Germinal center (tissue), 1 donor: ENCODE data around the gene HACD3.
A peak's percentile ranks its signal among the peaks of the same experiment; 100 is the strongest.
"Not testable (repeated sequence)": the region's sequence is repeated elsewhere in the genome, so short reads cannot be mapped to it uniquely, and the experiment has no call there.

Experiments used
- DNase-seq: peaks from one replicate; pipeline ENCODE4 v3.0.0; 2012; ENCODE audit warnings: mixed read lengths, low spot score

The HACD3 gene

DNA sequence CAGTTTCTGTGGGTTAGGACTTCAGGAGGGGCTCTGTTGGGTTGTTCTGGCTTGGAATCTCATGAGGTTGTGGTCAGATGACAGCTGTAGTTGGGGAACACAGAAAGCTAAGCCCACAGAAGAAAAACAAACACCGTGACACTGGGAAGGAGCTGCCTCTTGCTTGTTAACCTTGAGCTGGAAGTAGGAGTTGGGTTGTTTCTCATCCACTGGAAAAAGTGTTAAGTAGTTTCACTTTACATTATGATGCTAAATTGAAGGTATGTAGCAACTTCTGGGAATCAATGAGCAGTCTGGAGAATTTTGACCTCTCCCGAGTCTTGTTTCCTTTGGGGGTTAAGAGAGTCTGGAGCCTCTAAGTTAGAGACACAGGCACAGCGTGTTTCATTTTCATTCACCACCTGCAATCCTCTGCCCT is 20.4 kb downstream of the HACD3 start:
- DNase-seq = no peak

DNA sequence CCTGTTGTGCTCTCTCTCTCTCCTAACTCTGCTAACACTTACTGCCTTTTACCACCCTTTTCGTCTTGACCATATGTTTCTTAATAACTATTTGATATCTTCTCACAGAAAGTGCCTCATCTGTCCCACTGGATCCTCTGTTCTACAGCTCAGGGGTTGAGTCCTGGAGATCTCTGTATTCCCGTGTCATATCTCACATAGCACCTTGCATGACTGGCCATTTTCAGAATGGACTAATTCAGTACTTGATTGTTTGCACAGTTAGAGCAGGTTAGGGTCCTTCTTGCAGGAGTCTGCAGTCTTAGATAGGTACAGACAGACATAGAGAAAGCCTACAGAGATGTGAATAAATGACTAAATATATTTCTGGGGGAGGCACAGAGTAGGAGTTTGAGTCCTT is 20.9 kb downstream of the HACD3 start:
- DNase-seq = no peak

DNA sequence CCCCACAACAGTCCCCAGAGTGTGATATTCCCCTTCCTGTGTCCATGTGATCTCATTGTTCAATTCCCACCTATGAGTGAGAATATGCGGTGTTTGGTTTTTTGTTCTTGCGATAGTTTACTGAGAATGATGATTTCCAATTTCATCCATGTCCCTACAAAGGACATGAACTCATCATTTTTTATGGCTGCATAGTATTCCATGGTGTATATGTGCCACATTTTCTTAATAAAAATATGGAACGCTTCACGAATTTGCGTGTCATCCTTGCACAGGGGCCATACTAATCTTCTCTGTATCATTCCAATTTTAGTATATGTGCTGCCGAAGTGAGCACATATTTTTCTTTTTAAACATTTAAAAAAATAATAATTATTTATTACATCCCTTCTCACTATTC is 22.6 kb downstream of the HACD3 start:
- DNase-seq = not testable (repeated sequence)

DNA sequence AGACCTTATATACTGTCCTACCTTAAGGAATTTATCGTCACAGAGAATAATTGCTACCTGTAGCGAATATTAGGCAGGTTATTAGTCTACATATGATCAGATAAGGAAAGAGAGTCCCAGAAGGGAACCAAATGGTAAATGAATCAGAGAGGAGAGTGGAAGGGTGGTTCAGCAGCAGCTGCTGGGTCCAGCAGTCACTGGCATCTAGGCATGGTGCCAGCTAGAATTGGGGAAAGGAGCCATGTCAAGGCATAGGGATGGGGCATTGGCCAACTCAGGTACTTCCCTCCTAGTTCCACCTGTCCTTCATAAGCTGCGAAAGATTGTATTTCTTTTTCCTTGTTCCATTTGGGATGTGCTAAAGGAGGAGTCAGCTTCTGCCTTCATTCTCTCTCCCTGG is 23.4 kb downstream of the HACD3 start:
- no peak for DNase-seq

DNA sequence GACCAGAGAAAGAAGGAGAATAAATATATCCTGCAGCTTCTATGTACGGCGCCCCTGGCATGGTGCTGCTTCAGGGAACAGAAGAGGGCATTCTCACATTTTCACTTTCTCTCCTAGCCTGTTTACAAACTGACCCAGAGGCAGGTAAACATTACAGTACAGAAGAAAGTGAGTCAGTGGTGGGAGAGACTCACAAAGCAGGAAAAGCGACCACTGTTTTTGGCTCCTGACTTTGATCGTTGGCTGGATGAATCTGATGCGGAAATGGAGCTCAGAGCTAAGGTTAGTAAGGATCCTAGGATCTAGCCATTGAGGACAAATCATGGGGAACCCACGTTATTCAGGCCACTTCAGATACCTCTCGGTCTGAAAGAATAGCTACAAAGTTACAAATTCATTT is 26.4 kb downstream of the HACD3 start:
- DNase-seq = no peak

DNA sequence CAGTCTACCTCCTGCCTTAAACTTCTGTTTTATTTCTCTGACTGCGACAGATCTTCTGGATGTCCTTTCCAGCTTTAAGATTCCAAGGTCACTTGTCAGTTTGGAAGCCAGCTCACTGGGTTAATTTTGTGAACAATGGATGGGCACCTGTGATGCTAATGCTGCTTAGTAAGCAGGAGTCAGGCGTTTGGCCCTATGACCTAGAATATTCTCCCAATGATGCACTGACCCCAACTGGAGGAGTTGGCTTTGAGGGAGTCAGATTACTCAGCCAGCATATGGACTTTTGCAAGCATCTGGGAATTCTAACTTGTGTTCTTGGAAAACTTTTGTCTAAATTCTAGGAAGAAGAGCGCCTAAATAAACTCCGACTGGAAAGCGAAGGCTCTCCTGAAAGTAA is 28.1 kb downstream of the HACD3 start:
- DNase-seq = no peak

DNA sequence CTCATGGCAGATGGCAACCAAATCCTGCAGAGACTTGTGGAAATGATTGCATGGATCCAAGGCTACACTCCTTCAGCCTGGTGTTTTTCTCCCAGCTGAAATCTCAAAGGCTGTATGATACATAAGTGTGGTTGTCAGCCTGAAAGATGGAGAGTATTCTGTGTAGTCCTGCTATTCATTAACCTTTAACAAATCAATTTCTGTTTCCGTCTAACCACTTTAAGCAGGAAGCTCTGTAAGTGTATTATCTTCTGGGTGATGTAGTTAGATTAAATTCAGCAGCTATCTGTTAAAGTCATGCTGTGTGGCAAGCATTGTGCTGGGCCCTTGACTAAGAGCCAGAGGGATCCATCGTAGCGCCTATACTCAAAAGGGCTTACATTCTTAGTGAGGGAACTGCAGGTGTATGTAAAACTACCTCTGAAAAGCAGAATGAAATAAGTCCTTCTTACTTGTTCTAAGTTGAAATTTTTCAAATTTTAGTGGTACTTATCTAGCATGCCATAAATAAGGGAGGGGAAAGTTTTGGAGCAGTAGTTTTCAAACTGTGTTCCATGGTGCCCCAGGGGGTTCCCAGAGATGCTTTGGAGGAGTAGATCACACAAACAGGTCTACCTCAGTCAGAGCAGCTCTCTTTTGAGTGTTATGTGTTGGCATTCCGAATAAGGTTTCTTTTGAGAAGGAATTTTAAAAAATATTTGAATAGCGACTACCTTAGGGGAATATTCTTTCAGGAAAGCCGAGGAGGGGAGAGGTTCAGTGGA is 28.9 kb downstream of the HACD3 start:
- DNase-seq = no peak

DNA sequence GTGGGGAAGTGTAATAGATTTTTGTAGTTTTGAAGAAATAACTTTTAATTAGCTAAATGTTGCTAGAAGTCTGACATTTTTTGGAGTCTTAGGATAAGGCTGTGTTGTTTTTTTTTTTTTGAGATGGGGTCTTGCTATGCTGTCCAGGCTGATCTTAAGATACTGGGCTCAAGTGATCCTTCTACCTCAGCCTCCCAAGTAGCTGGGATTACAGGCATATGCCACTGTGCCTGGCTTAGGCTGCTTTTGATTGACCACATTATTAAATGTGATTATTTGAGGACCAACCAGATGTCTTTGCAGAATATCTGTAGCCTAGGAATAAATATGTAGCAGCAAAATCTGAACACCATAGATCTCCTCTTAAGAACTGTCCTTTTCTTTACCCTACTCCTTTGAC is 29.7 kb downstream of the HACD3 start:
- DNase-seq = no peak

DNA sequence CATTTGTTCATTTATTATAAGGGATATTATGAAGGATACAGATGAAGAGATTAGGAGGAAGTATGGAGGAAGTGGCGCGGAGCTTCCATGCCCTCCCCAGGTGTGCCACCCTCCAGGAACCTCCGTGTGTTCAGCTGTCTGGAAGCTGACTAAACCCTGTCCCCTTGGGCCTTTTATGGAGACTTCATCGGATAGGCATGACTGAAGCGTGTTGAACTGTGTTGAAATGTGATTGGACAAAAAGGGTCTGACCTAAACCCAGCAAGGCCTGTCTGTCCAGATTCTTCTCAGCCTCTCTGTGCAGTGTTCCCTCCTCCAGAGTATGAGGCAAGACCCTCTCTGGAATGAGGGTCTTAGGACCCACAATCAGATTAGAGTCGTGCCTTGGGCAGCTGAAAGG is 31.7 kb downstream of the HACD3 start:
- DNase-seq = no peak

DNA sequence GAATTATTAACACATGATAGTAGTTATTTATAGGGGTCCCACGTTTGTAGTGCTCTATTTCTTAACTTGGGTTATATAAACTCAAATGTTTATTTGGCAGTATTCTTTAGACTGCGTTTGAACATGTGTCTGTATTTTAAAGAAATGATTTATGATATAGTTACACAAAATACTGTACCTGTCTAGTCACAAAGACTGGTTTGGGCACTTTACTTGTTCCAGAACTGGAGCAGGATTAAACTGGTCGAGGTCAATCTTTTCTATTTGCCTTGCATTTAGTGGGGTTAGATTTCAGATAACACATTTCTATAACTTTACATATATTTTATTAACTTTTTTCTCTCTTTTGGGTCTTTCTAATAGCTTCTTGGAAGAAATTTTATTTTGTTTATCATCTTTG is 39.5 kb downstream of the HACD3 start:
- no peak for DNase-seq

DNA sequence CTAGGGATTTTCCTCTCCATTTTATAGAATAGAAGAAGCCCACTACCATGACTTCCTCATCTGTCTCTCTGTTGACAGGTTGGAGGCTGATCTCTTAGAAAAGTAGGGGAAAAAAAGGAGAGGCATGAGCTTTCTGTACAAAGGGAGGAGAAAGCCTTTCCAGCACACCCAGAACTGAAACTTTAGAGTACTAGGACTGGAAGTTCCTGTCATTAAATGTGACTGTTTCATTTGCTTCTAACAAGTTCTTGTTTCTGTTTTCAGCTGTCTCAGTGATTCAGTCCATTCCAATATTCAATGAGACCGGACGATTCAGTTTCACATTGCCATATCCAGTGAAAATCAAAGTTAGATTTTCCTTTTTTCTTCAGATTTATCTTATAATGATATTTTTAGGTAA is 41.7 kb downstream of the HACD3 start:
- no peak for DNase-seq

DNA sequence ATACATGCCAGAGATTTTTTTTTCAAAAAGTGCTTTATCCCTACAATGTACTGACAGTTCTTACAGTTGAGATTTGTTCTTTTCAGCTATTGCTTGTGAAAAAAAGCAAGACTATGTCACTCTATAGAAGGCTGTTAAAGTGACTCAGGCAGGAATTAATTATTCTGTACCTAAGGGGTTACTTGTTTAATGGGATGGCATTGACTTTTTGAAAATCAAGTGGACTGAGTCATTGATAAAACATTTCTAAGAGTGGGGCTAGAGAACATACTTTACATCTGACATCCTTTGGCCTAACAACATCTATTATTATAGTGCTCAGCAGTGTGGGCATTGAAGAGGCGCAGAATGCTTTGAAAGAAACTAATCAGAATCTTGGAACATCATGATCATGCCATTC is 46.4 kb downstream of the HACD3 start:
- no peak for DNase-seq

DNA sequence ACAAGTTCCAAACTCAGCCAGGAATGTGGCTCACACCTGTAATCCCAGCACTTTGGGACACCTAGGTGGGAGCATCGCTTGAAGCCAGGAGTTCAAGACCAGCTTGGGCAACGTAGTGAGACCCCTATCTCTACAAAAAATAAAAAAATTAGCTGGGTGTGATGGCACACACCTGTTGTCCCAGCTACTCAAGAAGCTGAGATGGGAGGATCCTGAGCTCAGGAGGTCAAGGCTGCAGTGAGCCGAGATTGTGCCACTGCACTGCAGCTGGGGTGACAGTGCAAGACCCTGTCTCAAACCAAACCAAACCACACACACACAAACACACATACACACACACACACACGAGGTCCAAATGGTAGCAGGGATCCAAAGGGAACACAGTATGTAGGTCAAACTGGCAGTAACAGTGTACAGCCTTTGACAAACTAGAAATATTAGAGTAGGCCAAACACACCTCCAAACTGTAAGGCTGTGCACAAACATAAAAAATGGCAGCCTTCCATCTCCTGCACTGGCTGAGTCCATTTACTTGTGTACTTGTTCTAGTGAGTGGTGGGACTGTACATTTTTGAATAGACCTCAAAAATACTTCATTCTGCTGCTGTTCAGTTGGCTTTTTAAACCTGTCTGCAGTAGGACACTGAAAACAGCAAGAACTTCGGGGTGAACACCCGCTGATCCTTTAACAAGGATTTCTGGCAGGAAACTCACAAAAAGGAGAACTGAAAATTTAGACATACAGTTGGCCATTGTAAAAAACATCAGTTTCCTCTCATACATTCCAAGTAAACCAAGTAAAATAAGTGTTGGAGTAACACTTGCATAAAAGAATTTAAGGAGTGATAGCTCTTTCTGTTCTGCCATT is 47.1 kb downstream of the HACD3 start:
- no peak for DNase-seq

DNA sequence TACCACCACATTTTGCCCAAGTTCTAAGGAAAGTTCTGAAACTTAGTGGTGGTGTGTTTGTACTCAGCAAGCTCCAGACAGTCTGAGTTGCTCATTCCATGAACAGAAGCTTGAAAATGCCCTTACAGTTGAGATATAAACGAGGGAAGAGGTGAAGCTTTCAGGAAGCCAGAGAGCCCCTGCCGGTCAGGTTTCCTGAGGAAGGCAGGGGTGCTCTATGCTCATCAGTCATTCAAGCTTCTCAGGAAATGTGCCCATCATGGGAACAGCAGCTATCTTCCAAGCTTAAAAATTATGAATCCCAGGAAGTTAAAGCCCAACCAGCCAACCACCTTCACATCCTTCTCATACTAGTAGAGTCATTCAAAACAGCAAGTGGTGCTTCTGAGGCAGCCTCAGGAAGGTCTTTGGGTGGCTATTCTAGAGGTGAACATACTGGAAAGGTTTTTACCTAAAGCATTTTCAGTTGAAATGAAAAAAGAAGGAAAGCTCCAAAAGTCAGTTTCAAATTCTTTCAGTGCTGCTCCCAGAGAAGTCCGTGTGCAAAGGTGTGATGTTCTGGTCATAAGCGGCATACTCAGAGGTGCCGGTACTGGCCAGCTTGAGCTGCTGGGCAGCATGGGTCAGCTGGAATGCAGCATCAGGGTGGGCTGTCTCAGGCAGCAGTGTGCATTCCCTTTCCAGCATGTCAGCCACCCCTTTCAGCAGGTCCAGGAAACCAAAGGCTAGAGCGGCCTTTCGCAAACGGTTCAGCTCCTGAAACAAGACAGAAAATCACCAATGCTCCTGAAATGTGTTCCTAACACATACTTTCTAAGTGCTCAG is 48.9 kb downstream of the HACD3 start:
- DNase-seq = no peak

DNA sequence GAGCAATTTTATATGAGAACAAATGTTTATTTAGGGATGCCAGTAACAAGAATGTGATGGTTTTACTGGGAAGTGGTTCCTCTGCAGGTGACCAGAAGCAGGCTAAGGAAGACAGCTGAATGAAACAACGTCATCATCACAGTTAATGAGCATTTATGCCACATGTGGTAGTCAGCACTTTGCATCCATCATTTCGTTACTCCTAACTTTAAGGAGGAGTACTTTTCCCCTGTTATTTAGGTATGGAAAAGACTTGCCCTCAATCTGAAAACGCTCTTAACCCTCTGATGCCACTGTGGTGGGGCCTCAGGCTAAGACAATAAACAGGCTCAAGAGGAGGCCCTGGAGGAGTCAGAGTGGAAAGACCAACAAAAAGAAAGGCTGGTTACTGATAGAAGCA is 49.5 kb downstream of the HACD3 start:
- no peak for DNase-seq

DNA sequence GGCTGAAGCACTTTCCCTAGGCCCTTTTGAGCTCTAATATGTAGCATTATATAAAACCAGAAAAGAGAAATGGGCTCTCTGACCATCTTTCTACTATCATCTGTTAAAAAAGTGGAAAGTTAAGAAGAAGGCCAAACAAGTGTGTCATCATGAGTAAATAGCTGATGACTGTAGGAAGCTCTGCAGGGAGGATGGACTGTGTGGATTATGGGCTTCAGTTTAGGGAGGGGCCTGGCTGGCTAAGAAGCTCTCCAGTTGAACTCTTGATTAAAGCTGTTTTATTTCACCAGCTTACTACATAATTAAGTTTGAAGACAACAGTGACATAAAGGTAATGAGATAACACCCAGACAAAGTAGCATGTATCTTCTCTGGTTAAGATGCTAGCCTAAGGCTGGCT is 50.0 kb downstream of the HACD3 start:
- no peak for DNase-seq

DNA sequence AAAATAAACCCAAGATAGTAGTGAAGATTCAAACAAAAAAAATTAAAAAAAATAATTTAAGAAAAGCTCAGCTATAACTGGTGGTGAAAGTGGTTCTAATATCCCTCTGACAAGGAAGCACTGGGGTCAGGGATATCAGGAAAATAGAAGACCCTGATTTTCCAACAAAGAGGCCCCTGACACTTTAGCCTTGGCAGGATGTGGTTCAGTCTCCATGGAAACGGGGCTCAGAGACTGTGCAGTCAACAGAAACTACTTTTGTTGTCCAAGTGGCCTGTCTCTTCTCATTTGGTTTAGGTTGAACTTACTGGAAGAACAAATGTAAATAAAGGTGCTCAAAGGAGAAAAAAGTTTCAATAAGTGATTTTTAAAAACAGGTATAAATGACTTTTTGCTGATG is 53.4 kb downstream of the HACD3 start:
- peak; percentile 19 for DNase-seq

DNA sequence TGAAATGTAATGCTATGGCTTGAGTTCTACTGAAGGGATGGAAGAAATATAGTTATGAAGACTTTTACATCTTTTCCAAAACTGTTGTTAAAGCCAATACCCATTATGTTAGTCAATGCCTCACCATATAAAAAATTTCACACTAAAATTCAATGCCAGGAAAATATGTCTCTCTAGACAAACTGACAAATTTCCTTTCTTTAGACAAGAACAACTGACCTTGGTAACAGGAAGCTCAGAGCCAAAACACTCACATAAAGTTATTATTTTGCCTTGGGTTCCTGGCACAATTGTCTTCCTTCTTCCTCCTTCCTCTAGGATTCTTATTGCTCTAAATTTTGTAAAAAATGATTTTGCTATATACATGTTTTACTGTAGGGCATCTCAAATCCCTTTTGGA is 54.0 kb downstream of the HACD3 start:
- DNase-seq = no peak

DNA sequence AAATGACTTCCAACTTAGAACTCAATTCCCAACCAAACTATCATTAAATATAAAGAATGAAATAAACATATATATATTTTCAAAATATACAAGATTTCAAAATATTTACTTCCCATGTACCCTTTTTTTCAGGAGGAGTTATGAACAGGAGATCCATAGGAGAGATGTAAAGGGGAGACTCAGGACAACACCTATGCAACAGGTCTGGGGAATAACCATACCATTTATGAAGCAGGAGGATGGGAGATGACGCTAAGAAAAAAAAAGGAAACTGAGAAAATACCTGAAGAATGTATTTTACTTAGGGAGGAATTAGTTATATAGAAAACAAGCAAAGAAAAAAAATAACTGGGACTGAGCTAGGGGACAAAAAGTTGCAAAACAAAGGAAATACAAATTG is 56.8 kb downstream of the HACD3 start:
- DNase-seq = no peak

DNA sequence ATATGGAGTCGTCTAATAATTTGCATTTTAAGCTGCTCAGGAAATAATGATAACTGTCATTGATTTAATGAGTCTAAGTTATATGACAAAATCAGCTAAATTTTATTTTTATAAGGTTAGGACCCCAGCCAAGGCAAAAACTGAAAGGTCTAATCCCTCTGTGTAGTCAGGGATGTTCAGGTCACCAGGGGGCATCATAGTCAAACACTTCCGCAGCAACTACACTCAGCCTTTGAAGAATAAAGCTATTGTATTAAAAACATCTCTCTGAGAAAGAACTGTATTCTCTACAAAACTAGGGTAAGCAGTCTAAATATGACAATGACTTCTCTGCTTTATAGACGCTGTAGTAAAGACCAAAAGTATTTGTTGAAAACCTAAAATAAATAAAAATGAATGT is 65.7 kb downstream of the HACD3 start:
- peak; percentile 45 for DNase-seq

DNA sequence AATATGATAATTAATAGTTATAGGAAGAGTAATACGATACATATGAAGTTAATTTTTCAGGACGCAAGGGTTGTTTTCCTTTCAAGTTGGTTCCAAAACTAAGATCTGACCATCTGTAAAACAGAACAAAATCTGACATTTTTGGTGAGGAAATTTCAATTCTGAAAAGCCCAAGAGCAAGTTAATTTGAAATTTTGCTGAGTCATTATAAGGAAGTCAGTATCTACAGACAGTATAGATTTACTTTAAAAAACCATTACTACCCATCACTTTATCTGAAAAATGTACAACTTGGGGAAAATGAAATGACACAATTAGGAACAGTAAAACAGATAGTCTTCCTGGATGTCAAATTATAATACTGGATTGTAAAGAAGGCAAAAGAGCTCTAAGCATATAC is 68.2 kb downstream of the HACD3 start:
- DNase-seq = no peak

DNA sequence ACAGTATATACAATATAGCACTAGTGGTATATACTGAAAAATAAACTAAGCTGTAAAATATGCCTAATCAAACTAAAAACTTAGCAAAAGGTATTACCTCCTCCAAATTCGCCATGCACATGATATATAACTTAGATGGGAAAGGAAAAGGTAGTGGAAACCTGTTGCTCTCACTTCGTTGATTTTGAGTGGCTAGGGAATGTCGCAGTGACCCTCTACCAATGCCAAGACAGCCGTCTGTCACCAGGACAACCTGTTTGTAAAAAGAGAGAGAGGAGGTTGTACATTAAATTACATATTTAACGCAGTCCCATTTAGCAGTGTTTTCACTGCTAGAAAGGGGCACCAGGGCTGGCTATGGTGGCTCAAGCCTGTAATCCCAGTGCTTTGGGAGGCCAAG is 69.4 kb downstream of the HACD3 start:
- no peak for DNase-seq

DNA sequence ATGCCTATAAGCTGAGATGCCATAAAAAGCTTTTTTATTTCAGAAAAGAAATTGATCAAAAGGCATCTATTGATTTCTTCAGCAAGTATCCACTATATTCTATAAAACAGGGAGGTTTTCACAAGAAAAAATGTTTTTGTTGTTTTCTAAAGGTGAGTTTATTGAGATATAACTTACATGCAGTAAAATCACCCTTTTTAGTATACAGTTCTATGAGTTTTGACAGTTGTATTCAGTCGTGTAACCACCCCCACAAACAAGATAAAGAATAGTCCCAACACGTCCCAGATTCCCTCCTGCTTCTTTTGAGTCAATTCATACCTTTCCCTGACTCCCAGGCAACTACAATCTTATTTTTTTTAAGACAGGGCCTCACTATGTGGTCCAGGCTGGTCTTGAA is 72.9 kb downstream of the HACD3 start:
- DNase-seq = no peak
